ENCODE results near the gene LRTM1.

The LRTM1 gene

GRCh38 chr3:54928046-54928770 is at the start of gene LRTM1:
LRTM1 (minus strand) TSS chr3:54928059; CDS start chr3:54927911, 148 bp downstream.
- no peak for DNase-seq

GRCh38 chr3:54977439-54977838 is 49.6 kb upstream of the LRTM1 start:
- DNase-seq: no peak

- DNase-seq: peak in 1 of 3 donors; percentile 33
Observed at GRCh38 chr3:54970895-54971294, 43.0 kb upstream of the LRTM1 start.

GRCh38 chr3:54969652-54970051 is 41.8 kb upstream of the LRTM1 start:
- DNase-seq: no peak

- DNase-seq: no peak
Observed at GRCh38 chr3:54968546-54969172, 40.8 kb upstream of the LRTM1 start.

GRCh38 chr3:54967731-54968161 is 39.9 kb upstream of the LRTM1 start:
- peak; percentile 28 to 75 (median 69) for DNase-seq

- no peak for DNase-seq
Observed at GRCh38 chr3:54966979-54967378, 39.1 kb upstream of the LRTM1 start.

- DNase-seq: peak in 1 of 3 donors; percentile 4
Observed at GRCh38 chr3:54965746-54966145, 37.9 kb upstream of the LRTM1 start.

- DNase-seq: no peak
Observed at GRCh38 chr3:54964081-54964480, 36.2 kb upstream of the LRTM1 start.

GRCh38 chr3:54963641-54964040 is 35.8 kb upstream of the LRTM1 start:
- peak; percentile 8 to 57 (median 50) for DNase-seq

GRCh38 chr3:54962200-54962599 is 34.3 kb upstream of the LRTM1 start:
- no peak for DNase-seq

GRCh38 chr3:54960701-54961100 is 32.8 kb upstream of the LRTM1 start:
- no peak for DNase-seq

- no peak for DNase-seq
Observed at GRCh38 chr3:54960082-54960481, 32.2 kb upstream of the LRTM1 start.

- no peak for DNase-seq
Observed at GRCh38 chr3:54957711-54958110, 29.9 kb upstream of the LRTM1 start.

GRCh38 chr3:54955941-54956340 is 28.1 kb upstream of the LRTM1 start:
- no peak for DNase-seq

- no peak for DNase-seq
Observed at GRCh38 chr3:54955496-54955895, 27.6 kb upstream of the LRTM1 start.

- DNase-seq: no peak
Observed at GRCh38 chr3:54954521-54954920, 26.7 kb upstream of the LRTM1 start.

GRCh38 chr3:54954022-54954421 is 26.2 kb upstream of the LRTM1 start:
- no peak for DNase-seq

GRCh38 chr3:54951405-54951804 is 23.5 kb upstream of the LRTM1 start:
- peak; percentile 66 to 83 (median 82) for DNase-seq

GRCh38 chr3:54950391-54951003 is 22.6 kb upstream of the LRTM1 start:
- no peak for DNase-seq

GRCh38 chr3:54949491-54950044 is 21.7 kb upstream of the LRTM1 start:
- DNase-seq: no peak

- DNase-seq: no peak
Observed at GRCh38 chr3:54941690-54942362, 14.0 kb upstream of the LRTM1 start.

- DNase-seq: no peak
Observed at GRCh38 chr3:54940971-54941370, 13.1 kb upstream of the LRTM1 start.
